Endothelial cell of coronary artery (primary cell): ENCODE measurements around the gene PRDM11. TPM values are rescaled to one million over a fixed set of nuclear protein-coding genes. Genes with fewer than 3 reads are reported as not detected.

Source experiments
- total RNA-seq: library from RNA; depleted of rRNA; stranded (reverse); fragments of >200 nt; gene quantifications from 2 replicates; pipeline ENCODE4 v1.2.3, GENCODE V29; 2014

Gene PRDM11
- 5.7 and 6.3 TPM in 2 replicates for total RNA-seq

DNA sequence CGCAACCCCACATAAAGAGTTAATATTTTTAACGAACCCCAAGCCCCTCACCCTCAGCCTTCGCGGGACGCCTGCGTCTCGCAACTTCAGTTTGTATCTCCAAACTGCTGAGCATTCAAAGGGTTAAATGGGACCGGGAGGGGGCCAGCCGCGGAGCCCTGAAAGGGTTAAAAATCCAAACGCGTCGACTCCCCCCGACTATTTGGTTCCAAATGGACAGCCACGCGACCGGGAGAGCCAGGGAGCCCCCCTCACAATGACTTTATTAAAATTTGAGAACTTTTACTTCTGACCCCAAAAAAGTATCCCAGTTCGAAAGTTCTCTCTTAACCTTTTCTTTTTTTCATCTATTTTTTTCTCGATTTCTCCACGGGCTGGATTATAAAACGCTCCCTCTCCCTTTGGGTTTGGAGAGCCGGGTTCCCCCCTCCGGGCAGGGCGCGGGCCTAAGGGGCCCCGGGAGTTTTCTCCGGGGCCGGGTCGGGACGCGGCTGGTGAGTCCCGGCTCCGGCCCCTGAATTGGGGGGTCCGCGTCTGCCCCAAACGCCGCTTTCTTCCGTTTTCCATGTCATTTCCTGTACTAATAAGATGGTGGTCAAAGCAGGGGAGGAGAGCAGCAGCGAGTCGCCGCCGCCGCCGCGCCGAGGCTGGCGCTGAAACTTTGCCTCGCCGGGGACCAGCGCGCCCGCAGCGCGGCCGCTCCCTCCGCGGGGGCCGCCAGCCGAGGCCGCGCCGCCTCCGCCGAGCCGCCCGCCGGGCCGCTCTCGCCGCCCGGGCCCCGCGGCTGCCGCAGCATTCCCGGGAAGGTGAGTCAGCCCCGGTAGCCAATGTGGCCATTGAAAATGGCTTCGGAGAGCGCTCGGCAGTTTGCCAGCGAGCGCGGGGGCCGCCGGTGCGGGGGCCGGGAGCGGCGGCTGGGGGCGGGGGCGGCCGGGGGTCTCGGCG, at the start of gene PRDM11:
PRDM11 (plus strand) TSS at position 568 of the 945 bp plus-strand sequence. CDS start 35,128 bp downstream, outside the sequence.

Other genes starting within 250 kb of the PRDM11 start
- gene TP53I11, start 195.8 kb upstream of the PRDM11 start, total RNA-seq = 25.2 and 28.9 TPM in 2 replicates
- not detected in 2 replicates for gene SYT13, start 139.7 kb downstream of the PRDM11 start, total RNA-seq